WTC11 (cell line): ENCODE measurements around the gene GPR62. TPM values are rescaled to one million over a fixed set of nuclear protein-coding genes. Genes with fewer than 3 reads are reported as not detected.

Source experiments
- ATAC-seq: fragments of 200-7000 bp; cut with Tn5 transposase; 2 replicates; pipeline ENCODE4 v1.10.0; 2021; ENCODE audit warnings: mild to moderate bottlenecking, moderate library complexity
- CTCF ChIA-PET: fragments of 300-600 bp; sonication (Branson Sonifier 250); formaldehyde crosslinking; loops from one replicate; lab custom pipeline; 2021; ENCODE audit warnings: antibody characterized with exemption; lab: Charles Lee
- POLR2A ChIA-PET: fragments of 350-600 bp; sonication (Branson Sonifier 250); formaldehyde crosslinking; loops from one replicate; lab custom pipeline; 2021; ENCODE audit warnings: antibody characterized with exemption; lab: Charles Lee
- DNase-seq: peaks from one replicate; pipeline ENCODE4 v3.0.0; 2021; ENCODE audit warnings: low spot score
- H3K27ac Mint-ChIP-seq: 2 replicates; pipeline ENCODE4 v1.8.0; 2021; ENCODE audit warnings: mixed read lengths
- H3K27me3 Mint-ChIP-seq: 2 replicates; pipeline ENCODE4 v1.8.0; 2021; ENCODE audit warnings: low read depth, mild to moderate bottlenecking, moderate library complexity, mixed read lengths
- H3K36me3 Mint-ChIP-seq: 2 replicates; pipeline ENCODE4 v1.8.0; 2021; ENCODE audit warnings: mixed read lengths
- H3K4me1 Mint-ChIP-seq: 2 replicates; pipeline ENCODE4 v1.8.0; 2022; ENCODE audit warnings: mixed read lengths
- H3K4me3 Mint-ChIP-seq: 2 replicates; pipeline ENCODE4 v1.8.0; 2021; ENCODE audit warnings: mild to moderate bottlenecking, moderate library complexity, mixed read lengths
- H3K9me3 Mint-ChIP-seq: 2 replicates; pipeline ENCODE4 v1.8.0; 2021; ENCODE audit warnings: mixed read lengths
- ATF1 ChIP-seq: sonication (generic); formaldehyde crosslinking; IDR thresholded peaks from 2 replicates; pipeline ENCODE4 v1.8.1; 2023; ENCODE audit warnings: mild to moderate bottlenecking, moderate library complexity, missing genetic modification reagents
- CBFB ChIP-seq: sonication (generic); formaldehyde crosslinking; IDR thresholded peaks from 2 replicates; pipeline ENCODE4 v1.8.1; 2022; ENCODE audit warnings: mild to moderate bottlenecking, low read depth, missing genetic modification reagents
- CREB1 ChIP-seq: sonication (generic); formaldehyde crosslinking; IDR thresholded peaks from 2 replicates; pipeline ENCODE4 v1.8.0; 2023; ENCODE audit warnings: mild to moderate bottlenecking, missing genetic modification reagents
- ETV6 ChIP-seq: sonication (generic); formaldehyde crosslinking; IDR thresholded peaks from 2 replicates; pipeline ENCODE4 v1.8.1; 2022; ENCODE audit warnings: mild to moderate bottlenecking, missing genetic modification reagents
- FOXP1 ChIP-seq: sonication (generic); formaldehyde crosslinking; IDR thresholded peaks from 2 replicates; pipeline ENCODE4 v1.8.0; 2022; ENCODE audit warnings: missing genetic modification reagents, mild to moderate bottlenecking, moderate library complexity, borderline replicate concordance
- GABPB1 ChIP-seq: sonication (generic); formaldehyde crosslinking; IDR thresholded peaks from 2 replicates; pipeline ENCODE4 v1.8.1; 2023; ENCODE audit warnings: mild to moderate bottlenecking, missing genetic modification reagents
- MXD4 ChIP-seq: fragments of 250-450 bp; sonication (Bioruptor Pico); IDR thresholded peaks from 2 replicates; pipeline ENCODE4 v1.8.0; 2021; ENCODE audit warnings: mild to moderate bottlenecking, moderate library complexity, borderline replicate concordance
- TEAD1 ChIP-seq: sonication (generic); formaldehyde crosslinking; IDR thresholded peaks from 2 replicates; pipeline ENCODE4 v1.8.0; 2022; ENCODE audit warnings: mild to moderate bottlenecking, missing genetic modification reagents
- TEAD4 ChIP-seq: sonication (generic); formaldehyde crosslinking; IDR thresholded peaks from 2 replicates; pipeline ENCODE4 v1.8.0; 2022; ENCODE audit warnings: mild to moderate bottlenecking, missing genetic modification reagents
- ZBTB21 ChIP-seq: sonication (generic); formaldehyde crosslinking; IDR thresholded peaks from 2 replicates; pipeline ENCODE4 v1.8.1; 2023; ENCODE audit warnings: mild to moderate bottlenecking, missing genetic modification reagents, borderline replicate concordance
- ZNF232 ChIP-seq: sonication (generic); formaldehyde crosslinking; IDR thresholded peaks from 2 replicates; pipeline ENCODE4 v1.8.0; 2022; ENCODE audit warnings: mild to moderate bottlenecking, missing genetic modification reagents
- ZNF263 ChIP-seq: sonication (generic); formaldehyde crosslinking; IDR thresholded peaks from 2 replicates; pipeline ENCODE4 v1.8.1; 2022; ENCODE audit warnings: low read depth, mild to moderate bottlenecking, moderate library complexity, missing genetic modification reagents
- ZNF317 ChIP-seq: sonication (generic); formaldehyde crosslinking; IDR thresholded peaks from 2 replicates; pipeline ENCODE4 v1.8.1; 2023; ENCODE audit warnings: low read depth, mild to moderate bottlenecking, moderate library complexity, missing genetic modification reagents, borderline replicate concordance
- total RNA-seq: library from RNA; stranded (reverse); gene quantifications from 3 replicates; pipeline ENCODE4 v1.2.3, GENCODE V29; 2021
- TF ChIP-seq, protein P1 (sequence below): sonication (generic); formaldehyde crosslinking; IDR thresholded peaks from 2 replicates; pipeline ENCODE4 v1.8.0; 2022; ENCODE audit warnings: mild to moderate bottlenecking, missing genetic modification reagents
- TF ChIP-seq, protein P2 (sequence below): sonication (generic); formaldehyde crosslinking; IDR thresholded peaks from 2 replicates; pipeline ENCODE4 v1.8.1; 2023; ENCODE audit warnings: mild to moderate bottlenecking, missing genetic modification reagents, moderate library complexity
- TF ChIP-seq, protein P3 (sequence below): fragments of 250-450 bp; sonication (Bioruptor Pico); IDR thresholded peaks from 2 replicates; pipeline ENCODE4 v1.9.0; 2021; ENCODE audit warnings: mild to moderate bottlenecking, borderline replicate concordance
- TF ChIP-seq, protein P4 (sequence below): sonication (generic); formaldehyde crosslinking; conservative IDR thresholded peaks from 2 replicates; pipeline ENCODE4 v1.8.1; 2022; ENCODE audit warnings: mild to moderate bottlenecking, missing genetic modification reagents
- TF ChIP-seq, protein P5 (sequence below): fragments of 250-450 bp; sonication (Bioruptor Pico); conservative IDR thresholded peaks from 2 replicates; pipeline ENCODE4 v1.9.0; 2021; ENCODE audit warnings: mild to moderate bottlenecking
- TF ChIP-seq, protein P6 (sequence below): sonication (generic); formaldehyde crosslinking; IDR thresholded peaks from 2 replicates; pipeline ENCODE4 v1.8.1; 2023; ENCODE audit warnings: mild to moderate bottlenecking, missing genetic modification reagents, moderate library complexity
- TF ChIP-seq, protein P7 (sequence below): fragments of 250-450 bp; sonication (Bioruptor Pico); IDR thresholded peaks from 2 replicates; pipeline ENCODE4 v2.1.2; 2022; ENCODE audit warnings: mild to moderate bottlenecking, moderate library complexity
- TF ChIP-seq, protein P8 (sequence below): sonication (generic); formaldehyde crosslinking; IDR thresholded peaks from 2 replicates; pipeline ENCODE4 v1.8.0; 2022; ENCODE audit warnings: mild to moderate bottlenecking, missing genetic modification reagents

The GPR62 gene
- total RNA-seq, 1 experiment from 2014 or later, result 0.24 TPM

DNA sequence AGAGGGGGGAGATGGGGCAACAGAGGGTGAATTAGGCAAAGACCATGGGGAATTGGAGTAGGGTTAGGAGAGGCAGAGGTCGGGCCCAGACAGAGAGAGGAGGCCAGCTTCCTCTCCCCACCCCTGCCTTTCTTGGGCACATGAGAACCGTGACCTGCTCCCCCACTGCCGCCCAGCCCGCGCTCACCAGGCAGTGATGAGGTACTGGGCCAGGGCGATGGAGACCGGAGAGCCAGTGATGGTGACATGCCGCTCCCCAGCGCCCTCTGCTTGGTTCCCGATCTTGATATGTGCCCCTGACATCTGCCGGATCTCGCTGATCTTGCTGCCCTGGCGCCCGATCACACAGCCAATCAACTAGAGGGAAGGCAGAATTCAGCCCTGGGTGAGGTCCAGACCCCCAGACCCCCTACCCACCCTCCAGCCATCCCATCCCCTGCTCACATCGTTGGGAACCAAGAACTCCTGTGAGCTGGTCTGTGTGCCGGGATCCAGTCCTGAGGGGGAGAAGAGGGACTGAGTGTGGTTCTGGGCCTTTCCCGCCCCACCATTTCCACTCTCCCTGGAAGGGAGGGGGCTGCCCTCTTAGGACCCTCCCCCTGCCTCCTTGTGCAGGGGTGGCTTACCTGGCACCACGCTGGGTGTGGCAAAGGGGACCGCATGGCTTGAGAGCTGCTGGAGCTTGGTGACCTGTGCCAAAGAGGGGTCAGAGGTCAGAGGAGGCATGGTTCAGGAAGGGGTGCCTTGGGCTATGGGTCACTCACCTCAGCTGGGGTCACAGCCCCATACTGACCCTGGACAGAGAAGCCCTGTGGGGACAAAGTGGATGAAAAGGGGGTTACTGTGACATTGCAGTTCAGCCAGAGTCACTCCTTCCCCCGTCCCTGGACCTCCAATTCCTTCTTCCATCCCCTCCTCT lies 3.7 kb downstream of the GPR62 start:
- Mint-ChIP-seq H3K9me3 (no peaks in the 10 kb centered on the region), H3K27me3 (peaks cover 29% of the 10 kb centered on the region), H3K27ac (no peak overlapping the region), H3K36me3 (no peaks in the 10 kb centered on the region), H3K4me3 (no peak overlapping the region), H3K4me1 (peaks cover 5% of the 10 kb centered on the region; the same call in 1 of the 2 replicates)
- TF ChIP-seq ZNF263 (CRISPR knock-in tag), result no peak
- no peak for TF ChIP-seq ETV6 (CRISPR knock-in tag)
- TF ChIP-seq, protein P1, sequence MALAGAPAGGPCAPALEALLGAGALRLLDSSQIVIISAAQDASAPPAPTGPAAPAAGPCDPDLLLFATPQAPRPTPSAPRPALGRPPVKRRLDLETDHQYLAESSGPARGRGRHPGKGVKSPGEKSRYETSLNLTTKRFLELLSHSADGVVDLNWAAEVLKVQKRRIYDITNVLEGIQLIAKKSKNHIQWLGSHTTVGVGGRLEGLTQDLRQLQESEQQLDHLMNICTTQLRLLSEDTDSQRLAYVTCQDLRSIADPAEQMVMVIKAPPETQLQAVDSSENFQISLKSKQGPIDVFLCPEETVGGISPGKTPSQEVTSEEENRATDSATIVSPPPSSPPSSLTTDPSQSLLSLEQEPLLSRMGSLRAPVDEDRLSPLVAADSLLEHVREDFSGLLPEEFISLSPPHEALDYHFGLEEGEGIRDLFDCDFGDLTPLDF, result no peak
- no peak for TF ChIP-seq TEAD1 (CRISPR knock-in tag)
- TF ChIP-seq, protein P2, sequence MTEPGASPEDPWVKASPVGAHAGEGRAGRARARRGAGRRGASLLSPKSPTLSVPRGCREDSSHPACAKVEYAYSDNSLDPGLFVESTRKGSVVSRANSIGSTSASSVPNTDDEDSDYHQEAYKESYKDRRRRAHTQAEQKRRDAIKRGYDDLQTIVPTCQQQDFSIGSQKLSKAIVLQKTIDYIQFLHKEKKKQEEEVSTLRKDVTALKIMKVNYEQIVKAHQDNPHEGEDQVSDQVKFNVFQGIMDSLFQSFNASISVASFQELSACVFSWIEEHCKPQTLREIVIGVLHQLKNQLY (CRISPR knock-in tag), result no peak
- TF ChIP-seq, protein P3, sequence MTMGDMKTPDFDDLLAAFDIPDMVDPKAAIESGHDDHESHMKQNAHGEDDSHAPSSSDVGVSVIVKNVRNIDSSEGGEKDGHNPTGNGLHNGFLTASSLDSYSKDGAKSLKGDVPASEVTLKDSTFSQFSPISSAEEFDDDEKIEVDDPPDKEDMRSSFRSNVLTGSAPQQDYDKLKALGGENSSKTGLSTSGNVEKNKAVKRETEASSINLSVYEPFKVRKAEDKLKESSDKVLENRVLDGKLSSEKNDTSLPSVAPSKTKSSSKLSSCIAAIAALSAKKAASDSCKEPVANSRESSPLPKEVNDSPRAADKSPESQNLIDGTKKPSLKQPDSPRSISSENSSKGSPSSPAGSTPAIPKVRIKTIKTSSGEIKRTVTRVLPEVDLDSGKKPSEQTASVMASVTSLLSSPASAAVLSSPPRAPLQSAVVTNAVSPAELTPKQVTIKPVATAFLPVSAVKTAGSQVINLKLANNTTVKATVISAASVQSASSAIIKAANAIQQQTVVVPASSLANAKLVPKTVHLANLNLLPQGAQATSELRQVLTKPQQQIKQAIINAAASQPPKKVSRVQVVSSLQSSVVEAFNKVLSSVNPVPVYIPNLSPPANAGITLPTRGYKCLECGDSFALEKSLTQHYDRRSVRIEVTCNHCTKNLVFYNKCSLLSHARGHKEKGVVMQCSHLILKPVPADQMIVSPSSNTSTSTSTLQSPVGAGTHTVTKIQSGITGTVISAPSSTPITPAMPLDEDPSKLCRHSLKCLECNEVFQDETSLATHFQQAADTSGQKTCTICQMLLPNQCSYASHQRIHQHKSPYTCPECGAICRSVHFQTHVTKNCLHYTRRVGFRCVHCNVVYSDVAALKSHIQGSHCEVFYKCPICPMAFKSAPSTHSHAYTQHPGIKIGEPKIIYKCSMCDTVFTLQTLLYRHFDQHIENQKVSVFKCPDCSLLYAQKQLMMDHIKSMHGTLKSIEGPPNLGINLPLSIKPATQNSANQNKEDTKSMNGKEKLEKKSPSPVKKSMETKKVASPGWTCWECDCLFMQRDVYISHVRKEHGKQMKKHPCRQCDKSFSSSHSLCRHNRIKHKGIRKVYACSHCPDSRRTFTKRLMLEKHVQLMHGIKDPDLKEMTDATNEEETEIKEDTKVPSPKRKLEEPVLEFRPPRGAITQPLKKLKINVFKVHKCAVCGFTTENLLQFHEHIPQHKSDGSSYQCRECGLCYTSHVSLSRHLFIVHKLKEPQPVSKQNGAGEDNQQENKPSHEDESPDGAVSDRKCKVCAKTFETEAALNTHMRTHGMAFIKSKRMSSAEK (CRISPR knock-in tag), result no peak
- TF ChIP-seq, protein P4, sequence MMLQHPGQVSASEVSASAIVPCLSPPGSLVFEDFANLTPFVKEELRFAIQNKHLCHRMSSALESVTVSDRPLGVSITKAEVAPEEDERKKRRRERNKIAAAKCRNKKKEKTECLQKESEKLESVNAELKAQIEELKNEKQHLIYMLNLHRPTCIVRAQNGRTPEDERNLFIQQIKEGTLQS (CRISPR knock-in tag), result no peak
- TF ChIP-seq MXD4, result no peak
- no peak for DNase-seq
- ATAC-seq, result no peak
- ChIA-PET POLR2A (no interaction called here), CTCF (interaction anchor here (2.9 to 3.1 kb wide), 2 partner anchors 15 to 24 kb away, joined by 8 to 21 read pairs; partner anchors contain the start of genes ABHD14A, ABHD14B and ACY1)

DNA sequence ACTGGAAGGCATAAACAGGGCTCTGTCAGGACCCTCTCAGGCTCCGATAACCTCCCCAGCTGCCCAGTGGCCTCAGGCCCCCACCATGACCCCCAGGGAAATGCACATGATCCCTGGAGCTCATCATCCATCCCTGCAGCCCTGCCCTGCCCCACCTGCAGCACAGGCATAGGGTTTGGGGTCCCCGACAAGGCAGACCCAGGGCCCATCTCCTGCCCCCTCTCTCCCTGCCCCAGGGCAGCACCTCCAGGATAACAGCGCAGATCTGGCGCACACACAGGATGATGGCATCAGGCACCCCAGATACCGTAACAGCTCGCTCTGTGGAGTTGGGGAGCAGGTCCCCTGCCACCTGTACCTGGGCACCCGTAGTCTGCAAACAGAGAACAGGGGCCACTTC lies 4.5 kb downstream of the GPR62 start:
- Mint-ChIP-seq H3K27me3 (peaks cover 22% of the 10 kb centered on the region), H3K4me1 (peaks cover 11% of the 10 kb centered on the region), H3K36me3 (no peaks in the 10 kb centered on the region), H3K9me3 (no peaks in the 10 kb centered on the region), H3K4me3 (no peak overlapping the region), H3K27ac (no peak overlapping the region)
- no peak for DNase-seq
- CTCF ChIA-PET, result no interaction called here
- POLR2A ChIA-PET, result interaction anchor here (1.8 kb wide), 1 partner anchor 10 kb away, joined by 4 read pairs; no protein-coding TSS in a partner anchor
- no peak for ATAC-seq
- TF ChIP-seq CREB1, result no peak
- TF ChIP-seq CBFB (CRISPR knock-in tag), result no peak
- no peak for TF ChIP-seq ZNF317
- TF ChIP-seq, protein P5, sequence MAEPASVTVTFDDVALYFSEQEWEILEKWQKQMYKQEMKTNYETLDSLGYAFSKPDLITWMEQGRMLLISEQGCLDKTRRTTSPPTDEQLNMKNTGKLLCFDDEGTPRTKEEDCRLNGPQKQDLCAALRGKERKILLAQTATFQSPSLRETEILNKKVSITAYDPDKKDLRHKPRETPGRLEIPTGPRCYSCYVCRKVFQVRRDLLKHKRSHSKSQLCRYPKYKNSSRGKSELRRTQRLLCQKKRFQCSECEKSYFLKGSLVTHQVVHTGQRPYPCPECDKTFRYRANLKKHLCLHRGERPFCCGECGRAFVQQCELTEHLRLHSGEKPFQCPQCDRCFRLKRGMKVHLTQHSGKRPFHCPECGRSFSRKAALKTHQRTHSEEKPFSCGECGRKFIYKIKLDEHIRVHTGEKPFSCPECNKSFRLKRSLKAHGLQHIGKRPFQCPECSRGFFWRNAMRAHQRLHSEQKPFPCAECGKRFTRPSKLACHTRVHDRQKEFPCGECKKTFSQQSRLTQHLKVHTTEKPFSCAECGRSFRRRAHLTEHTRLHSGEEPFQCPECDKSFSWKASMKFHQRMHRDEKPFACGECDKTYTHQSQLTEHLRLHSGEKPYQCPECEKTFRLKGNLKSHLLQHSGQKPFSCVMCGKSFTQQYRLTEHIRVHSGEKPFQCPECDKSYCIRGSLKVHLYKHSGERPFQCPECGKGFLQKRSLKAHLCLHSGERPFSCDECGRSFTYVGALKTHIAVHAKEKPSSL (CRISPR knock-in tag), result no peak
- TF ChIP-seq, protein P6, sequence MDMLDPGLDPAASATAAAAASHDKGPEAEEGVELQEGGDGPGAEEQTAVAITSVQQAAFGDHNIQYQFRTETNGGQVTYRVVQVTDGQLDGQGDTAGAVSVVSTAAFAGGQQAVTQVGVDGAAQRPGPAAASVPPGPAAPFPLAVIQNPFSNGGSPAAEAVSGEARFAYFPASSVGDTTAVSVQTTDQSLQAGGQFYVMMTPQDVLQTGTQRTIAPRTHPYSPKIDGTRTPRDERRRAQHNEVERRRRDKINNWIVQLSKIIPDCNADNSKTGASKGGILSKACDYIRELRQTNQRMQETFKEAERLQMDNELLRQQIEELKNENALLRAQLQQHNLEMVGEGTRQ (CRISPR knock-in tag), result no peak
- TF ChIP-seq GABPB1 (CRISPR knock-in tag), result no peak
- no peak for TF ChIP-seq ATF1 (CRISPR knock-in tag)
- TF ChIP-seq, protein P7, sequence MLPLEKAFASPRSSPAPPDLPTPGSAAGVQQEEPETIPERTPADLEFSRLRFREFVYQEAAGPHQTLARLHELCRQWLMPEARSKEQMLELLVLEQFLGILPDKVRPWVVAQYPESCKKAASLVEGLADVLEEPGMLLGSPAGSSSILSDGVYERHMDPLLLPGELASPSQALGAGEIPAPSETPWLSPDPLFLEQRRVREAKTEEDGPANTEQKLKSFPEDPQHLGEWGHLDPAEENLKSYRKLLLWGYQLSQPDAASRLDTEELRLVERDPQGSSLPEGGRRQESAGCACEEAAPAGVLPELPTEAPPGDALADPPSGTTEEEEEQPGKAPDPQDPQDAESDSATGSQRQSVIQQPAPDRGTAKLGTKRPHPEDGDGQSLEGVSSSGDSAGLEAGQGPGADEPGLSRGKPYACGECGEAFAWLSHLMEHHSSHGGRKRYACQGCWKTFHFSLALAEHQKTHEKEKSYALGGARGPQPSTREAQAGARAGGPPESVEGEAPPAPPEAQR (CRISPR knock-in tag), result no peak
- TF ChIP-seq TEAD4 (CRISPR knock-in tag), result no peak
- no peak for TF ChIP-seq ETV6 (CRISPR knock-in tag)
- TF ChIP-seq FOXP1 (CRISPR knock-in tag), result no peak
- no peak for TF ChIP-seq ZBTB21 (CRISPR knock-in tag)
- no peak for TF ChIP-seq ZNF232
- TF ChIP-seq, protein P8, sequence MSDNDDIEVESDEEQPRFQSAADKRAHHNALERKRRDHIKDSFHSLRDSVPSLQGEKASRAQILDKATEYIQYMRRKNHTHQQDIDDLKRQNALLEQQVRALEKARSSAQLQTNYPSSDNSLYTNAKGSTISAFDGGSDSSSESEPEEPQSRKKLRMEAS, result no peak
- TF ChIP-seq, protein P4 (CRISPR knock-in tag), result no peak
